OCI-LY7 (cell line): Measurements from ENCODE around the gene DPYD. TPM values are rescaled to one million over a fixed set of nuclear protein-coding genes. Genes with fewer than 3 reads are reported as not detected.

Experiments used
- BruUV-seq: library from RNA; stranded (reverse); fragments of 400-500 nt; replicated peaks from 2 replicates; lab custom pipeline; 2021; lab: Mats Ljungman, UMichigan
- CTCF ChIA-PET: fragments of 300-600 bp; sonication (Branson Sonifier 250); formaldehyde crosslinking; loops from one replicate; lab custom pipeline; 2022; ENCODE audit warnings: antibody characterized with exemption; ENCODE audit not compliant: unreplicated experiment; lab: Charles Lee
- POLR2A ChIA-PET: fragments of 300-600 bp; sonication (Branson Sonifier 250); formaldehyde crosslinking; loops from one replicate; lab custom pipeline; 2022; ENCODE audit warnings: antibody characterized with exemption; lab: Charles Lee
- DNase-seq: peaks from one replicate; pipeline ENCODE4 v3.0.0-alpha.2; 2015; ENCODE audit warnings: low spot score
- H2AFZ ChIP-seq: fragments of 200-600 bp; sonication (generic), shearing (Covaris generic); 2 replicates; pipeline ENCODE4 v1.6.1; 2014; ENCODE audit warnings: mild to moderate bottlenecking, antibody characterized with exemption, low read length, moderate library complexity
- H3K27ac ChIP-seq: fragments of 200-600 bp; sonication (generic); 2 replicates; pipeline ENCODE4 v1.5.1; 2014; ENCODE audit warnings: mixed run types, low read depth, mild to moderate bottlenecking, moderate library complexity, low read length, inconsistent platforms; ENCODE audit not compliant: poor library complexity, severe bottlenecking
- H3K36me3 ChIP-seq: fragments of 200-600 bp; sonication (generic); 2 replicates; pipeline ENCODE4 v1.6.1; 2014; ENCODE audit warnings: mild to moderate bottlenecking, antibody characterized with exemption, low read length, moderate library complexity, mixed read lengths; ENCODE audit not compliant: insufficient read depth
- H3K4me1 ChIP-seq: fragments of 200-600 bp; sonication (generic); 2 replicates; pipeline ENCODE4 v1.5.1; 2014; ENCODE audit warnings: mild to moderate bottlenecking, low read length; ENCODE audit not compliant: insufficient read depth, poor library complexity, severe bottlenecking
- H3K4me2 ChIP-seq: fragments of 200-600 bp; sonication (generic); 2 replicates; pipeline ENCODE4 v1.6.1; 2014; ENCODE audit warnings: mild to moderate bottlenecking, low read length
- H3K4me3 ChIP-seq: fragments of 200-600 bp; sonication (generic); 2 replicates; pipeline ENCODE4 v1.5.1; 2014; ENCODE audit warnings: mild to moderate bottlenecking, low read depth, low read length; ENCODE audit not compliant: poor library complexity, severe bottlenecking
- H3K79me2 ChIP-seq: fragments of 200-600 bp; sonication (generic); 2 replicates; pipeline ENCODE4 v1.6.1; 2016; ENCODE audit warnings: low read depth, mild to moderate bottlenecking, low read length, moderate library complexity, mixed read lengths; ENCODE audit not compliant: insufficient read depth
- H3K9me2 ChIP-seq: fragments of 200-600 bp; sonication (generic); 2 replicates; pipeline ENCODE4 v1.6.1; 2016; ENCODE audit warnings: mild to moderate bottlenecking, low read length, mixed read lengths; ENCODE audit not compliant: insufficient read depth
- H3K9me3 ChIP-seq: fragments of 200-600 bp; sonication (generic); 2 replicates; pipeline ENCODE4 v1.6.1; 2014; ENCODE audit warnings: mild to moderate bottlenecking, mixed run types, low read length, mixed read lengths
- H4K20me1 ChIP-seq: fragments of 200-600 bp; sonication (generic); 2 replicates; pipeline ENCODE4 v1.6.1; 2014; ENCODE audit warnings: mild to moderate bottlenecking, antibody characterized with exemption, low read length, moderate library complexity, mixed read lengths; ENCODE audit not compliant: insufficient read depth
- CTCF ChIP-seq: fragments of 200-600 bp; sonication (generic); conservative IDR thresholded peaks from 2 replicates; pipeline ENCODE4 v1.5.1; 2014; ENCODE audit warnings: mild to moderate bottlenecking, antibody characterized with exemption, low read length, moderate library complexity, mixed read lengths
- EZH2phosphoT487 ChIP-seq: fragments of 200-600 bp; sonication (generic); IDR thresholded peaks from 2 replicates; pipeline ENCODE4 v1.6.1; 2018; ENCODE audit warnings: low read depth, borderline replicate concordance, mild to moderate bottlenecking, mixed run types, antibody characterized with exemption, low read length, moderate library complexity, mixed read lengths
- intact Hi-C: fragments of 100-400 bp; cut with micrococcal nuclease; formaldehyde crosslinking; loops from one replicate; pipeline ENCODE4 v1.10.0; 2022; ENCODE audit not compliant: unreplicated experiment
- total RNA-seq, 2 experiments: library from RNA; depleted of rRNA in 1 of 2; stranded (reverse); fragments of >200 nt in 1 of 2; shearing (Covaris generic) in 1 of 2; gene quantifications; 2 replicates each; pipeline ENCODE4 v1.2.3, GENCODE V29; 2014 to 2022

Gene DPYD
- total RNA-seq, 2 experiments from 2014 or later: 5.5 to 13.4 TPM

- peaks cover 9% of the 10 kb centered on the region for H3K4me1 ChIP-seq
- ChIA-PET POLR2A (interaction anchor here (1.2 kb wide), 1 partner anchor 58 kb away, joined by 4 read pairs; no protein-coding TSS in a partner anchor), CTCF (no interaction called here)
- no peaks in the 10 kb centered on the region for H3K9me3 ChIP-seq
- no peaks in the 10 kb centered on the region for H3K36me3 ChIP-seq
- no peak for DNase-seq
- no peak overlapping the region for H3K4me2 ChIP-seq
- H2AFZ ChIP-seq: no peak overlapping the region
- no TSS peak for BruUV-seq
- H3K9me2 ChIP-seq: no peaks in the 10 kb centered on the region
- intact Hi-C loops: no loop called here
- TF ChIP-seq CTCF (no peak), EZH2phosphoT487 (no peak)
- H3K27ac ChIP-seq: no peak overlapping the region
- no peaks in the 10 kb centered on the region for H4K20me1 ChIP-seq
- no peak overlapping the region for H3K4me3 ChIP-seq
- H3K79me2 ChIP-seq: no peaks in the 10 kb centered on the region
Measured at GRCh38 chr1:97159342-97159741, 761.5 kb downstream of the DPYD start.

GRCh38 chr1:97158691-97159096 lies 762.1 kb downstream of the DPYD start:
- ChIA-PET POLR2A (no interaction called here), CTCF (no interaction called here)
- no TSS peak for BruUV-seq
- intact Hi-C loops: no loop called here
- Histone ChIP-seq H4K20me1 (no peaks in the 10 kb centered on the region), H3K27ac (no peak overlapping the region), H3K79me2 (no peaks in the 10 kb centered on the region), H3K4me3 (no peak overlapping the region), H3K36me3 (no peaks in the 10 kb centered on the region), H2AFZ (no peak overlapping the region), H3K9me2 (no peaks in the 10 kb centered on the region), H3K4me2 (no peak overlapping the region), H3K4me1 (peaks cover 3% of the 10 kb centered on the region), H3K9me3 (no peaks in the 10 kb centered on the region)
- TF ChIP-seq CTCF (no peak), EZH2phosphoT487 (no peak)
- DNase-seq: no peak

- no peak for DNase-seq
- POLR2A ChIA-PET: interaction anchor here (0.8 kb wide), 1 partner anchor 1853 kb away, joined by 4 read pairs; no protein-coding TSS in a partner anchor
- H3K9me2 ChIP-seq: no peaks in the 10 kb centered on the region
- H3K4me1 ChIP-seq: no peaks in the 10 kb centered on the region
- no peak overlapping the region for H3K4me3 ChIP-seq
- H3K9me3 ChIP-seq: no peaks in the 10 kb centered on the region
- H3K4me2 ChIP-seq: no peak overlapping the region
- H3K79me2 ChIP-seq: no peaks in the 10 kb centered on the region
- intact Hi-C loops: no loop called here
- TF ChIP-seq EZH2phosphoT487: no peak
- no peak for TF ChIP-seq CTCF
- no peak overlapping the region for H3K27ac ChIP-seq
- H2AFZ ChIP-seq: no peak overlapping the region
- H4K20me1 ChIP-seq: no peaks in the 10 kb centered on the region
- no peaks in the 10 kb centered on the region for H3K36me3 ChIP-seq
- no TSS peak for BruUV-seq
- CTCF ChIA-PET: no interaction called here
Measured at GRCh38 chr1:97157991-97158390, 762.8 kb downstream of the DPYD start.
